GM19099 (cell line): ENCODE measurements around the gene ERCC6.

Source experiments
- POLR2A ChIP-seq: IDR thresholded peaks from 3 replicates; pipeline ENCODE4 v1.6.1; 2011; ENCODE audit warnings: low read depth; ENCODE audit not compliant: insufficient read length; ENCODE audit errors: extremely low read depth

The ERCC6 gene

GRCh38 chr10:49557681-49558080 lies 18.8 kb upstream of the ERCC6 start:
- no peak for TF ChIP-seq POLR2A

- TF ChIP-seq POLR2A = no peak
Observed at GRCh38 chr10:49556723-49557122, 17.8 kb upstream of the ERCC6 start.

GRCh38 chr10:49552277-49552676 lies 13.4 kb upstream of the ERCC6 start:
- no peak for TF ChIP-seq POLR2A

- TF ChIP-seq POLR2A = no peak
Observed at GRCh38 chr10:49550563-49550962, 11.6 kb upstream of the ERCC6 start.

- TF ChIP-seq POLR2A = no peak
Observed at GRCh38 chr10:49549640-49550346, 10.9 kb upstream of the ERCC6 start.

GRCh38 chr10:49543604-49544003 lies 4.7 kb upstream of the ERCC6 start:
- no peak for TF ChIP-seq POLR2A

- TF ChIP-seq POLR2A = no peak
Observed at GRCh38 chr10:49542353-49542752, 3.4 kb upstream of the ERCC6 start.

- no peak for TF ChIP-seq POLR2A
Observed at GRCh38 chr10:49541762-49542161, 2.8 kb upstream of the ERCC6 start.

GRCh38 chr10:49540056-49540797 lies 1.3 kb upstream of the ERCC6 start:
- TF ChIP-seq POLR2A = no peak

- no peak for TF ChIP-seq POLR2A
Observed at GRCh38 chr10:49539320-49539885, 482 bp upstream of the ERCC6 start.

GRCh38 chr10:49534670-49535381 lies 4.1 kb downstream of the ERCC6 start:
- no peak for TF ChIP-seq POLR2A

GRCh38 chr10:49532461-49532860 lies 6.5 kb downstream of the ERCC6 start:
- TF ChIP-seq POLR2A = no peak

- no peak for TF ChIP-seq POLR2A
Observed at GRCh38 chr10:49528977-49529506, 9.9 kb downstream of the ERCC6 start.

- TF ChIP-seq POLR2A = no peak
Observed at GRCh38 chr10:49527850-49528249, 11.1 kb downstream of the ERCC6 start.

- no peak for TF ChIP-seq POLR2A
Observed at GRCh38 chr10:49527061-49527460, 11.9 kb downstream of the ERCC6 start.
